Right cardiac atrium (tissue), 5 donors: ENCODE data around the gene NCDN. TPM values are rescaled to one million over a fixed set of nuclear protein-coding genes. Genes with fewer than 3 reads are reported as not detected.

Source experiments
- ATAC-seq, 2 donors: fragments of 200-7000 bp; cut with Tn5 transposase; one replicate each; pipeline versions ENCODE4 v1.8.0 to v1.9.1; 2020; ENCODE audit warnings: moderate library complexity in 2 of 2, mild to moderate bottlenecking in 1 of 2
- DNase-seq, 3 donors: peaks; one replicate each; pipeline ENCODE4 v3.0.0-alpha.2; 2020
- H3K27ac ChIP-seq: one replicate; pipeline ENCODE4 v1.5.1; 2013; ENCODE audit warnings: mild to moderate bottlenecking, low read length, control low read depth, moderate library complexity
- H3K27me3 ChIP-seq: one replicate; pipeline ENCODE4 v1.6.1; 2013; ENCODE audit not compliant: control insufficient read depth, insufficient read depth
- H3K4me1 ChIP-seq: one replicate; pipeline ENCODE4 v1.6.1; 2013; ENCODE audit warnings: low read length; ENCODE audit not compliant: control insufficient read depth, insufficient read depth
- H3K4me3 ChIP-seq: one replicate; pipeline ENCODE4 v1.5.1; 2013; ENCODE audit warnings: low read length, control low read depth
- H3K9me3 ChIP-seq: one replicate; pipeline ENCODE4 v1.6.1; 2013; ENCODE audit warnings: low read length; ENCODE audit not compliant: control insufficient read depth
- WGBS: extraction: QIAGEN DNeasy Blood & Tissue Kit; methylation state at CpG from one replicate; pipeline ENCODE4 v1.1.7; 2013; 5-methylcytosine and 5-hydroxymethylcytosine counted together
- intact Hi-C, 4 donors: fragments of 100-400 bp; cut with DNase I; formaldehyde crosslinking; loops; one replicate each; pipeline versions ENCODE4 v1.11.0 to v1.14.0; 2022 to 2023
- polyA plus RNA-seq: library from polyadenylated mRNA; stranded (reverse); fragments of 200-250 nt; gene quantifications from one replicate; pipeline ENCODE4 v1.2.3, GENCODE V29; 2013
- total RNA-seq, 4 donors: library from RNA; stranded (reverse); fragmentation: NEBNext Ultra II Directional; extraction: Animal tissue kit (Norgen Biotek cat#: 25700); gene quantifications; one replicate each; pipeline ENCODE4 v1.2.1, GENCODE V29; 2021
- donor health status: healthy with polysubstance abuse.
- donor health status: DM: no; HTN: yes; CAD: no.
- donor health status: DM: no; HTN: no; CAD: no.
- donor health status: DM: no; HTN: yes; CAD: no; lungs with severe emphysema.
- donor health status: DM: yes; HTN: yes; CAD: no.

NCDN gene
- total and polyA plus RNA-seq, 5 donors = 21.2 to 41.6 (median 32.3) TPM

- no peak overlapping the region for H3K4me3 ChIP-seq
- H3K4me1 ChIP-seq = peaks cover 5% of the 10 kb centered on the region
- no peaks in the 10 kb centered on the region for H3K27me3 ChIP-seq
- DNase-seq = no peak
- no peaks in the 10 kb centered on the region for H3K9me3 ChIP-seq
- peak overlapping the region; percentile 7 for H3K27ac ChIP-seq
- intact Hi-C loops = no loop called here
- ATAC-seq = no peak
- 57% methylated on average over 1 of the region's 1 CpG for WGBS
Observed at GRCh38 chr1:35532497-35533223, 24.9 kb upstream of the NCDN start.

GRCh38 chr1:35533586-35533985, 24.0 kb upstream of the NCDN start:
- intact Hi-C loops = no loop called here
- ATAC-seq (no peak), DNase-seq (no peak)
- Histone ChIP-seq H3K4me3 (no peak overlapping the region), H3K4me1 (peaks cover 5% of the 10 kb centered on the region), H3K27me3 (no peaks in the 10 kb centered on the region), H3K27ac (no peak overlapping the region), H3K9me3 (no peaks in the 10 kb centered on the region)
- 15% methylated on average over 1 of the region's 1 CpG for WGBS

- DNase-seq (no peak), ATAC-seq (no peak)
- Histone ChIP-seq H3K4me1 (peaks cover 13% of the 10 kb centered on the region), H3K27me3 (no peaks in the 10 kb centered on the region), H3K9me3 (no peaks in the 10 kb centered on the region), H3K4me3 (no peak overlapping the region), H3K27ac (no peak overlapping the region)
- intact Hi-C loops = no loop called here
Observed at GRCh38 chr1:35535243-35535642, 22.4 kb upstream of the NCDN start.

- DNase-seq = no peak
- no peaks in the 10 kb centered on the region for H3K27me3 ChIP-seq
- H3K4me3 ChIP-seq = no peak overlapping the region
- intact Hi-C loops = no loop called here
- H3K27ac ChIP-seq = no peak overlapping the region
- 80% methylated on average over 2 of the region's 2 CpGs for WGBS
- no peak for ATAC-seq
- peaks cover 14% of the 10 kb centered on the region for H3K4me1 ChIP-seq
- H3K9me3 ChIP-seq = no peaks in the 10 kb centered on the region
Observed at GRCh38 chr1:35536556-35537162, 20.9 kb upstream of the NCDN start.

GRCh38 chr1:35537806-35538205, 19.8 kb upstream of the NCDN start:
- Histone ChIP-seq H3K27ac (peak overlapping the region; percentile 45), H3K9me3 (no peaks in the 10 kb centered on the region), H3K27me3 (no peaks in the 10 kb centered on the region), H3K4me3 (no peak overlapping the region), H3K4me1 (peaks cover 14% of the 10 kb centered on the region)
- WGBS = 90% methylated on average over 1 of the region's 1 CpG
- ATAC-seq (no peak), DNase-seq (no peak)
- intact Hi-C loops = no loop called here

- intact Hi-C loops = no loop called here
- H3K4me3 ChIP-seq = no peak overlapping the region
- no peaks in the 10 kb centered on the region for H3K27me3 ChIP-seq
- 36% methylated on average over 6 of the region's 6 CpGs for WGBS
- H3K9me3 ChIP-seq = no peaks in the 10 kb centered on the region
- ATAC-seq (peak; percentile 62 to 85), DNase-seq (peak in 1 of 3 donors; percentile 35)
- H3K4me1 ChIP-seq = peaks cover 9% of the 10 kb centered on the region
- H3K27ac ChIP-seq = peak overlapping the region; percentile 98
Observed at GRCh38 chr1:35539073-35539823, 18.4 kb upstream of the NCDN start.

- WGBS = 18% methylated on average over 1 of the region's 1 CpG
- Histone ChIP-seq H3K27me3 (no peaks in the 10 kb centered on the region), H3K9me3 (no peaks in the 10 kb centered on the region), H3K4me3 (no peak overlapping the region), H3K4me1 (peaks cover 9% of the 10 kb centered on the region), H3K27ac (no peak overlapping the region)
- intact Hi-C loops = loop anchor here in 1 of 4 donors (5.0 kb wide), 1 partner anchor 88 kb away; no protein-coding TSS in a partner anchor
- no peak for DNase-seq
- ATAC-seq = peak; percentile 37 to 60
Observed at GRCh38 chr1:35539824-35540261, 17.8 kb upstream of the NCDN start.

- intact Hi-C loops = loop anchor here in 1 of 4 donors (5.0 kb wide), 1 partner anchor 93 kb away; no protein-coding TSS in a partner anchor
- WGBS = 64% methylated on average over 3 of the region's 3 CpGs
Observed at GRCh38 chr1:35544976-35545375, 12.6 kb upstream of the NCDN start.

GRCh38 chr1:35546614-35547013, 11.0 kb upstream of the NCDN start:
- Histone ChIP-seq H3K27me3 (no peaks in the 10 kb centered on the region), H3K27ac (no peak overlapping the region), H3K4me3 (no peak overlapping the region), H3K4me1 (no peaks in the 10 kb centered on the region), H3K9me3 (no peaks in the 10 kb centered on the region)
- whole genome bisulfite sequencing = 97% methylated on average over 1 of the region's 1 CpG
- DNase-seq (no peak), ATAC-seq (no peak)
- intact Hi-C loops = no loop called here

More at GRCh38 chr1:35544976-35545375, 12.6 kb upstream of the NCDN start:
- Histone ChIP-seq H3K27ac (no peak overlapping the region), H3K9me3 (no peaks in the 10 kb centered on the region), H3K4me1 (peaks cover 2% of the 10 kb centered on the region), H3K27me3 (no peaks in the 10 kb centered on the region), H3K4me3 (no peak overlapping the region)
- DNase-seq = peak; percentile 46 to 68 (median 59)
- ATAC-seq = peak; percentile 67 to 70

- Histone ChIP-seq H3K9me3 (no peaks in the 10 kb centered on the region), H3K27me3 (no peaks in the 10 kb centered on the region), H3K27ac (no peak overlapping the region), H3K4me3 (no peak overlapping the region), H3K4me1 (no peaks in the 10 kb centered on the region)
- intact Hi-C loops = no loop called here
- ATAC-seq (no peak), DNase-seq (no peak)
- 58% methylated on average over 2 of the region's 2 CpGs for whole genome bisulfite sequencing
Observed at GRCh38 chr1:35553851-35554250, 3.7 kb upstream of the NCDN start.
